Peyer's patch (tissue), 4 donors: ENCODE data around the gene PABPN1L. TPM values are rescaled to one million over a fixed set of nuclear protein-coding genes. Genes with fewer than 3 reads are reported as not detected.

Source experiments
- DNase-seq, 3 donors: peaks; one replicate each; pipeline ENCODE4 v3.0.0-alpha.2; 2017 to 2019
- H3K27ac ChIP-seq, 4 donors: fragments of 200-600 bp; sonication (generic); one replicate each; pipeline ENCODE4 v1.5.1; 2016 to 2019
- H3K27me3 ChIP-seq, 2 donors: fragments of 200-600 bp; sonication (generic); one replicate each; pipeline ENCODE4 v1.5.1; 2019
- H3K36me3 ChIP-seq, 3 donors: fragments of 200-600 bp; sonication (generic); one replicate each; pipeline ENCODE4 v1.5.1; 2016 to 2019
- H3K4me1 ChIP-seq, 4 donors: fragments of 200-600 bp; sonication (generic); one replicate each; pipeline ENCODE4 v1.5.1; 2016 to 2019
- H3K4me3 ChIP-seq, 4 donors: fragments of 200-600 bp; sonication (generic); 1 replicate in 3 of 4; 2 replicates in 1 of 4; pipeline ENCODE4 v1.5.1; 2016 to 2019; ENCODE audit warnings: mild to moderate bottlenecking in 1 of 4
- H3K9me3 ChIP-seq, 4 donors: fragments of 200-600 bp; sonication (generic); one replicate each; pipeline ENCODE4 v1.5.1; 2016 to 2019; ENCODE audit warnings: mild to moderate bottlenecking in 1 of 4
- CTCF ChIP-seq, 6 experiments: fragments of 450-650 bp in 4 of 6; fragments of 200-600 bp in 2 of 6; sonication (generic) in 1 of 6; IDR thresholded peaks; one replicate each; pipeline ENCODE4 v1.5.1; 2017 to 2019; ENCODE audit warnings: antibody characterized with exemption in 6 of 6, mild to moderate bottlenecking in 3 of 6, moderate library complexity in 1 of 6
- POLR2A ChIP-seq, 2 donors: fragments of 450-650 bp; IDR thresholded peaks; one replicate each; pipeline ENCODE4 v1.5.1; 2017; ENCODE audit warnings: antibody characterized with exemption in 2 of 2, mild to moderate bottlenecking in 2 of 2, moderate library complexity in 2 of 2
- total RNA-seq, 4 donors: library from RNA; depleted of rRNA; stranded (reverse); fragments of >200 nt; gene quantifications; one replicate each; pipeline ENCODE4 v1.1.0, GENCODE V29; 2016

PABPN1L gene
- total RNA-seq, 4 donors from 2014 or later = not detected

GRCh38 chr16:88912556-88912955, 46.1 kb upstream of the PABPN1L start:
- Histone ChIP-seq H3K36me3 (no peaks in the 10 kb centered on the region), H3K27me3 (no peaks in the 10 kb centered on the region), H3K9me3 (no peaks in the 10 kb centered on the region), H3K4me1 (peaks cover 0 to 7% (median 1%) of the 10 kb centered on the region in 4 donors), H3K4me3 (no peak overlapping the region), H3K27ac (no peak overlapping the region)
- TF ChIP-seq CTCF (IDR thresholded peaks at IDR 0.05) (no peak), POLR2A (IDR thresholded peaks at IDR 0.05) (no peak)
- no peak for DNase-seq

- Histone ChIP-seq H3K27me3 (no peaks in the 10 kb centered on the region), H3K27ac (no peak overlapping the region), H3K36me3 (no peaks in the 10 kb centered on the region), H3K4me1 (peaks cover 0 to 7% (median 1%) of the 10 kb centered on the region in 4 donors), H3K4me3 (no peak overlapping the region), H3K9me3 (no peaks in the 10 kb centered on the region)
- no peak for DNase-seq
- TF ChIP-seq POLR2A (IDR thresholded peaks at IDR 0.05) = no peak
- no peak for TF ChIP-seq CTCF (IDR thresholded peaks at IDR 0.05)
Observed at GRCh38 chr16:88911946-88912310, 45.5 kb upstream of the PABPN1L start.

GRCh38 chr16:88911136-88911945, 44.9 kb upstream of the PABPN1L start:
- DNase-seq = peak in 2 of 3 donors; percentile 68 to 75
- Histone ChIP-seq H3K36me3 (no peaks in the 10 kb centered on the region), H3K27me3 (no peaks in the 10 kb centered on the region), H3K4me3 (no peak overlapping the region), H3K4me1 (peaks cover 0 to 7% (median 1%) of the 10 kb centered on the region in 4 donors), H3K9me3 (no peaks in the 10 kb centered on the region), H3K27ac (peak overlapping the region in 1 of 4 donors; percentile 31)
- TF ChIP-seq CTCF (IDR thresholded peaks at IDR 0.05) (no peak), POLR2A (IDR thresholded peaks at IDR 0.05) (no peak)

GRCh38 chr16:88910284-88911135, 44.0 kb upstream of the PABPN1L start:
- peak overlapping the region in 1 of 4 donors; percentile 31 for H3K27ac ChIP-seq

More at GRCh38 chr16:88910284-88911135, 44.0 kb upstream of the PABPN1L start:
- Histone ChIP-seq H3K27me3 (no peaks in the 10 kb centered on the region), H3K36me3 (no peaks in the 10 kb centered on the region), H3K4me3 (no peak overlapping the region), H3K9me3 (no peaks in the 10 kb centered on the region), H3K4me1 (peaks cover 0 to 7% (median 1%) of the 10 kb centered on the region in 4 donors)
- TF ChIP-seq CTCF (IDR thresholded peaks at IDR 0.05) (no peak), POLR2A (IDR thresholded peaks at IDR 0.05) (no peak)
- no peak for DNase-seq
